Thoracic aorta (tissue), 2 donors: ENCODE data around the gene PYM1. TPM values are rescaled to one million over a fixed set of nuclear protein-coding genes. Genes with fewer than 3 reads are reported as not detected.
"Not testable (repeated sequence)": the region's sequence is repeated elsewhere in the genome, so short reads cannot be mapped to it uniquely, and the experiment has no call there.

Experiments used
- ATAC-seq: fragments of 150-250 bp; one replicate; pipeline ENCODE4 v1.8.0; 2017; ENCODE audit warnings: low read depth; ENCODE audit not compliant: insufficient number of reproducible peaks, low FRiP score
- DNase-seq: peaks from one replicate; pipeline ENCODE4 v3.0.0-alpha.2; 2020; ENCODE audit warnings: low spot score
- H3K27ac ChIP-seq, 2 donors: fragments of 200-600 bp; sonication (generic); 1 replicate in 1 of 2; 2 replicates in 1 of 2; pipeline ENCODE4 v1.5.1; 2016; ENCODE audit warnings: mild to moderate bottlenecking in 2 of 2, moderate library complexity in 2 of 2
- H3K27me3 ChIP-seq: fragments of 200-600 bp; sonication (generic); replicated peaks from 2 replicates; pipeline ENCODE4 v1.6.0; 2016; ENCODE audit warnings: mild to moderate bottlenecking; ENCODE audit not compliant: insufficient read depth
- H3K36me3 ChIP-seq: fragments of 200-600 bp; sonication (generic); one replicate; pipeline ENCODE4 v1.5.1; 2016
- H3K4me1 ChIP-seq, 2 donors: fragments of 200-600 bp; sonication (generic); 1 replicate in 1 of 2; 2 replicates in 1 of 2; pipeline versions ENCODE4 v1.5.1 to v1.6.0; 2016; ENCODE audit warnings: low read depth in 2 of 2, mild to moderate bottlenecking in 1 of 2; ENCODE audit not compliant: control insufficient read depth in 1 of 2
- H3K4me3 ChIP-seq: fragments of 200-600 bp; sonication (generic); 2 replicates; pipeline ENCODE4 v1.5.1; 2016; ENCODE audit warnings: mild to moderate bottlenecking
- H3K9me3 ChIP-seq: fragments of 200-600 bp; sonication (generic); 2 replicates; pipeline ENCODE4 v1.5.1; 2016
- CTCF ChIP-seq: fragments of 200-600 bp; sonication (generic); IDR thresholded peaks from one replicate; pipeline ENCODE4 v1.5.1; 2019; ENCODE audit warnings: antibody characterized with exemption
- total RNA-seq, 2 donors: library from RNA; depleted of rRNA; stranded (reverse); fragments of >200 nt; gene quantifications; one replicate each; pipeline versions ENCODE4 v1.1.0 to v1.2.3, GENCODE V29; 2016

PYM1 gene
- total RNA-seq, 2 donors from 2014 or later: 19.0 to 31.6 TPM

GRCh38 chr12:55885113-55885512 lies 42.6 kb downstream of the PYM1 start:
- Histone ChIP-seq H3K4me1 (no peaks in the 10 kb centered on the region), H3K36me3 (no peaks in the 10 kb centered on the region), H3K9me3 (no peaks in the 10 kb centered on the region), H3K27me3 (no peaks in the 10 kb centered on the region), H3K27ac (no peak overlapping the region), H3K4me3 (no peak overlapping the region)
- ATAC-seq (no peak), DNase-seq (no peak)
- TF ChIP-seq CTCF: no peak

- ATAC-seq: no peak
- H3K27ac ChIP-seq: no peak overlapping the region
- H3K27me3 ChIP-seq: no peaks in the 10 kb centered on the region
- no peaks in the 10 kb centered on the region for H3K36me3 ChIP-seq
- no peak for DNase-seq
- H3K4me1 ChIP-seq: no peaks in the 10 kb centered on the region
- no peak overlapping the region for H3K4me3 ChIP-seq
- H3K9me3 ChIP-seq: no peaks in the 10 kb centered on the region
- no peak for TF ChIP-seq CTCF
Observed at GRCh38 chr12:55877824-55878223, 49.9 kb downstream of the PYM1 start.

GRCh38 chr12:55875704-55876467 lies 51.8 kb downstream of the PYM1 start:
- H3K4me1 ChIP-seq: no peaks in the 10 kb centered on the region
- TF ChIP-seq CTCF: no peak
- no peak for DNase-seq
- no peaks in the 10 kb centered on the region for H3K36me3 ChIP-seq
- no peak overlapping the region for H3K27ac ChIP-seq
- H3K9me3 ChIP-seq: no peaks in the 10 kb centered on the region
- no peaks in the 10 kb centered on the region for H3K27me3 ChIP-seq
- H3K4me3 ChIP-seq: no peak overlapping the region
- no peak for ATAC-seq

- Histone ChIP-seq H3K27ac (no peak overlapping the region), H3K27me3 (no peaks in the 10 kb centered on the region), H3K36me3 (no peaks in the 10 kb centered on the region), H3K4me3 (no peak overlapping the region), H3K4me1 (no peaks in the 10 kb centered on the region), H3K9me3 (no peaks in the 10 kb centered on the region)
- DNase-seq (no peak), ATAC-seq (no peak)
- no peak for TF ChIP-seq CTCF
Observed at GRCh38 chr12:55874443-55874842, 53.3 kb downstream of the PYM1 start.

- not testable (repeated sequence) for H3K36me3 ChIP-seq, H3K9me3 ChIP-seq, H3K4me1 ChIP-seq, DNase-seq, H3K27me3 ChIP-seq, H3K27ac ChIP-seq, H3K4me3 ChIP-seq, ATAC-seq
Observed at GRCh38 chr12:55866454-55867004, 61.2 kb downstream of the PYM1 start.
